HepG2 (cell line): ENCODE results near the gene LCMT2. TPM values are rescaled to one million over a fixed set of nuclear protein-coding genes. Genes with fewer than 3 reads are reported as not detected.
A peak's percentile ranks its signal among the peaks of the same experiment; 100 is the strongest.

Source experiments
- CREB3 ChIP-seq: sonication (generic); formaldehyde crosslinking; IDR thresholded peaks from 2 replicates; pipeline ENCODE4 v1.5.0; 2020; ENCODE audit warnings: missing genetic modification reagents
- ERF ChIP-seq: IDR thresholded peaks from 2 replicates; pipeline ENCODE4 v1.6.1; 2018; ENCODE audit warnings: missing biosample characterization, missing genetic modification reagents
- IKZF4 ChIP-seq: sonication (generic); formaldehyde crosslinking; IDR thresholded peaks from 2 replicates; pipeline ENCODE4 v1.5.1; 2020; ENCODE audit warnings: borderline replicate concordance, mild to moderate bottlenecking, low read depth, missing genetic modification reagents; ENCODE audit errors: not compliant biosample characterization
- MNT ChIP-seq: fragments of 450-650 bp; IDR thresholded peaks from 2 replicates; pipeline ENCODE4 v1.6.1; 2016
- NFIB ChIP-seq: sonication (generic); formaldehyde crosslinking; IDR thresholded peaks from 2 replicates; pipeline ENCODE4 v1.9.0; 2021; ENCODE audit warnings: missing genetic modification reagents, mild to moderate bottlenecking, borderline replicate concordance
- SMAD1 ChIP-seq: sonication (generic); formaldehyde crosslinking; IDR thresholded peaks from 2 replicates; pipeline ENCODE4 v1.4.0; 2020; ENCODE audit warnings: missing genetic modification reagents, low read depth, mild to moderate bottlenecking, borderline replicate concordance
- SRF ChIP-seq: IDR thresholded peaks from 2 replicates; pipeline ENCODE4 v1.6.1; 2011; ENCODE audit warnings: mild to moderate bottlenecking, low read depth, low read length, moderate library complexity
- UBTF ChIP-seq: sonication (generic); formaldehyde crosslinking; IDR thresholded peaks from 2 replicates; pipeline ENCODE4 v1.4.0; 2020; ENCODE audit warnings: mild to moderate bottlenecking, missing genetic modification reagents
- ZBTB49 ChIP-seq: sonication (generic); formaldehyde crosslinking; IDR thresholded peaks from 2 replicates; pipeline ENCODE4 v1.4.0; 2020; ENCODE audit warnings: missing genetic modification reagents, borderline replicate concordance
- ZNF136 ChIP-seq: sonication (generic); formaldehyde crosslinking; IDR thresholded peaks from 2 replicates; pipeline ENCODE4 v1.8.1; 2022; ENCODE audit warnings: low read depth, mild to moderate bottlenecking, moderate library complexity, missing genetic modification reagents
- ZNF274 ChIP-seq: sonication (generic); formaldehyde crosslinking; IDR thresholded peaks from 2 replicates; pipeline ENCODE4 v1.5.1; 2020; ENCODE audit warnings: mild to moderate bottlenecking, missing genetic modification reagents
- ZNF331 ChIP-seq: sonication (generic); formaldehyde crosslinking; IDR thresholded peaks from 2 replicates; pipeline ENCODE4 v1.4.0; 2020; ENCODE audit warnings: missing genetic modification reagents
- ZNF644 ChIP-seq: IDR thresholded peaks from 2 replicates; pipeline ENCODE4 v1.6.1; 2016; ENCODE audit warnings: low read depth
- ZSCAN12 ChIP-seq: sonication (generic); formaldehyde crosslinking; IDR thresholded peaks from 2 replicates; pipeline ENCODE4 v1.9.0; 2021; ENCODE audit warnings: mild to moderate bottlenecking, missing genetic modification reagents
- polyA plus RNA-seq, 8 experiments: library from polyadenylated mRNA; depleted of rRNA in 3 of 8; stranded (reverse) in 7 of 8; unstranded in 1 of 8; fragments of >200 nt; fragmentation: Illumina TruSeq in 4 of 8; extraction: Trizol in 4 of 8; gene quantifications; 2 replicates each; pipeline versions ENCODE4 v1.2.1 to v1.2.3, GENCODE V29; 2011 to 2016; ENCODE audit warnings: low read depth in 4 of 8, missing spikeins in 1 of 8, mixed read lengths in 1 of 8; ENCODE audit not compliant: insufficient read depth in 1 of 8
- total RNA-seq, 5 experiments: library from RNA; depleted of rRNA; stranded (reverse); fragments of >200 nt; fragmentation: Illumina TruSeq; extraction: Trizol; gene quantifications; 2 replicates each; pipeline ENCODE4 v1.2.3, GENCODE V29; 2016; ENCODE audit warnings: low read depth in 1 of 5
- TF ChIP-seq, protein P1 (sequence below): sonication (generic); formaldehyde crosslinking; conservative IDR thresholded peaks from 2 replicates; pipeline ENCODE4 v1.5.0; 2020; ENCODE audit warnings: missing genetic modification reagents
- TF ChIP-seq, protein P2 (sequence below): sonication (generic); formaldehyde crosslinking; conservative IDR thresholded peaks from 2 replicates; pipeline ENCODE4 v1.8.0; 2022; ENCODE audit warnings: mild to moderate bottlenecking, moderate library complexity, missing genetic modification reagents

The LCMT2 gene
- total and polyA plus RNA-seq, 2 of the 13 experiments (the other 11 are each of a cell fraction or from before 2014, with no cell fraction given), result 6.9 to 9.1 TPM

DNA sequence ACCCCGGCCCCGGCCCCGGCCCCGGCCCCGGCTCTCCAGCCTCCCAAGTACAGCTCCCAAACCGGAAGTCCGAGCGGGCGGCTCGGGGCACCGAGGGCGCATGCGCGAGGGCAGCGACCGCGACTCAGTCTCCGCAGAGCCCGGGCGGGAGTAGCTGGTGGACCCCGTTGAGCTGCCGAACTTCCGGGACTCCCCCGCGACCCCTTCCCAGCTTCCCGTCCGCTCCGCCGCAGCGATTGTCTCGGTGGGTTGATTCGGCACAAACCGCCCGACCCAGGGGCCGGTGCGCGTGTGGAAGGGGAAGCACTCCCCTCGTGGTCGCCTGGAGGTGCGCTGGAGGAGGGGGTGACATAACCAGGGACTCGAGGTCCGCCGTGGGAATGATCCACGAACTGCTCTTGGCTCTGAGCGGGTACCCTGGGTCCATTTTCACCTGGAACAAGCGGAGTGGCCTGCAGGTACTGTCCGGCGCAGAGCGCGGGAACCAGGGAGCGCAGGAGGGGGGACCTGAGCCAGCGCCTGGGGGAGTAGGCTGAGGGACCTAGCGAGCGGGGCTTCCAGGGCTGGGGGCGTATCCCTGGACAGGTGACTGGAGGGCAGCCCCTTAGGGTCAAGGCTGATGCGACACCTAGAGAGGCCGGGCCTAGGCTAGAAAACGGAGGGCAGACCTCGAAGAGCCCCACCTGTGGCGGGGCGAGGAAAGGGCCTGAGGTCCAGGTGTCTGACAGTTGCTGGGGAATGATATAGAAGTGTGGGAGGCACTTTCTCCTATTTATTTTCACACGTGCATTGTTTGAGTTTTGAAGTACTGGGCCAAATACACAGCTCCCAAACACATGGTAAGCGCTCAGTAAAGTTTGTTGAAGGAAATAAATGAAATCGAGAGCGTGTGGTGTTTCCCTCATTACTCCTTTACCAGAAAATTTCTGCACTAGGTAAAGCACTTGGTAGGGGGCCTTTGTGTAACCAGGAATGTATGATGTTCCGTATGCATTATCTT, 40.9 kb upstream of the LCMT2 start, which contains the start of the genes TUBGCP4 and ZSCAN29 (continued):
- TF ChIP-seq ZBTB49 (CRISPR knock-in tag), result no peak
- peak; percentile 57 for TF ChIP-seq ZNF331 (CRISPR knock-in tag)
- 0 out of 2 replicates have a peak, but pooled peaks have one; percentile 76 for TF ChIP-seq ZNF136
- no peak for TF ChIP-seq ZSCAN12
- peak; percentile 81 for TF ChIP-seq MNT
- no peak for TF ChIP-seq NFIB (CRISPR knock-in tag)
- peak; percentile 85 for TF ChIP-seq SMAD1 (CRISPR knock-in tag)
- TF ChIP-seq CREB3, result no peak
- peak; percentile 85 for TF ChIP-seq ZNF274 (CRISPR knock-in tag)
- TF ChIP-seq, protein P1, sequence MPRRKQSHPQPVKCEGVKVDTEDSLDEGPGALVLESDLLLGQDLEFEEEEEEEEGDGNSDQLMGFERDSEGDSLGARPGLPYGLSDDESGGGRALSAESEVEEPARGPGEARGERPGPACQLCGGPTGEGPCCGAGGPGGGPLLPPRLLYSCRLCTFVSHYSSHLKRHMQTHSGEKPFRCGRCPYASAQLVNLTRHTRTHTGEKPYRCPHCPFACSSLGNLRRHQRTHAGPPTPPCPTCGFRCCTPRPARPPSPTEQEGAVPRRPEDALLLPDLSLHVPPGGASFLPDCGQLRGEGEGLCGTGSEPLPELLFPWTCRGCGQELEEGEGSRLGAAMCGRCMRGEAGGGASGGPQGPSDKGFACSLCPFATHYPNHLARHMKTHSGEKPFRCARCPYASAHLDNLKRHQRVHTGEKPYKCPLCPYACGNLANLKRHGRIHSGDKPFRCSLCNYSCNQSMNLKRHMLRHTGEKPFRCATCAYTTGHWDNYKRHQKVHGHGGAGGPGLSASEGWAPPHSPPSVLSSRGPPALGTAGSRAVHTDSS (CRISPR knock-in tag), result no peak
- peak; percentile 83 for TF ChIP-seq UBTF (CRISPR knock-in tag)
- TF ChIP-seq ZNF644 (CRISPR knock-in tag), result no peak
- TF ChIP-seq ERF (CRISPR knock-in tag), result peak; percentile 41; the same call in 1 of the 2 replicates
- TF ChIP-seq, protein P2, sequence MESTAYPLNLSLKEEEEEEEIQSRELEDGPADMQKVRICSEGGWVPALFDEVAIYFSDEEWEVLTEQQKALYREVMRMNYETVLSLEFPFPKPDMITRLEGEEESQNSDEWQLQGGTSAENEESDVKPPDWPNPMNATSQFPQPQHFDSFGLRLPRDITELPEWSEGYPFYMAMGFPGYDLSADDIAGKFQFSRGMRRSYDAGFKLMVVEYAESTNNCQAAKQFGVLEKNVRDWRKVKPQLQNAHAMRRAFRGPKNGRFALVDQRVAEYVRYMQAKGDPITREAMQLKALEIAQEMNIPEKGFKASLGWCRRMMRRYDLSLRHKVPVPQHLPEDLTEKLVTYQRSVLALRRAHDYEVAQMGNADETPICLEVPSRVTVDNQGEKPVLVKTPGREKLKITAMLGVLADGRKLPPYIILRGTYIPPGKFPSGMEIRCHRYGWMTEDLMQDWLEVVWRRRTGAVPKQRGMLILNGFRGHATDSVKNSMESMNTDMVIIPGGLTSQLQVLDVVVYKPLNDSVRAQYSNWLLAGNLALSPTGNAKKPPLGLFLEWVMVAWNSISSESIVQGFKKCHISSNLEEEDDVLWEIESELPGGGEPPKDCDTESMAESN (CRISPR knock-in tag), result peak; percentile 88
- no peak for TF ChIP-seq SRF
- TF ChIP-seq IKZF4 (CRISPR knock-in tag), result no peak
